SH-SY5Y (cell line): Measurements from ENCODE around the gene CLDN12.

Experiments used
- GATA2 ChIP-seq: IDR thresholded peaks from 2 replicates; pipeline ENCODE4 v1.6.1; 2011; ENCODE audit warnings: mild to moderate bottlenecking, low read depth, low read length
- GATA3 ChIP-seq: IDR thresholded peaks from 2 replicates; pipeline ENCODE4 v1.6.1; 2011; ENCODE audit warnings: low read depth, mild to moderate bottlenecking, low read length, moderate library complexity

The CLDN12 gene

DNA sequence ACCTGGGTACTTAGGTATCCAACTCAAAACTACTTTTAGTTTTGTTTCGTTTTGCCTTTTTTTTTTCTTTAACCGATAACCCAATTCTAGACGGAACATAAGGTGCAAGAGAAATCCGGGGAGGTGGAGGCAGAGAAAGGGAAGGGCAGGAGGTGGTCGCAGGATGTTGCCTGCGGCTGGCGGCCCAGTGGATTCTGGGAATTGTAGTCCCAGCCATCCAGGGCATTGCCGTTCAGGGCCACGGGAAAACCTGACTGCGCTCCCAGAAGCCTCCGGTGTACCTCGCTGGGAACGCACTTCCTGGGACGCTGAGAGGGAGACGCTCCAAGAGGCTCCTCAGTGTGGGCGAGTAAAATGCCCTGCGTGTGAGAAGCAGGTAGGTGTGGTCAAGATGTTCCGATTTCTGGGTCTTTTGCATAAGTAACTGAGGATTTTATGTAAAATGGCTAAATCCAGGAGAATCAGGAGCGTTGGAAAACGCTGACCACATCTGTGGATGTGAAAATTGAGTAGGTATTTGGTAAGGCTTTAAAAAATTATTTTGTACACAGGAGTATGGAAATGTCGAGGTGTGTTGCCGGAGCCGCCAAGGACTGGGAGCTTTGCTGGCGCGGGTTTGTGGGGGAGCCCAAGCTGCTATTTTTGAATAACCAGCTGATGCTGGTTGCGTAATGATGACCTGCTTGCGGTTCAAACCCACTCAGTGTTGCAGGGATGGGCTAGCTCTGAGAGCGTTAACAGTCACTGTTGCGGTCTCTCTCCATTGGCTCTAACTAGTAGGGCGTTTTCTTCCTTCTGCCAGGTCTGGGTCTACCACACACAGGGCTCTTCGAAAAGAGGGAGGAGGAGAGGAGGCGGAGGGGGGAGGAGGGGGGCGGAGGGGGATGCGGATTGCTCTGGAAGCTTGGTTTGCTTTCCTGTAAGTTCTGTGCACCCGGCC is at the start of gene CLDN12:
Gene CLDN12, plus strand, starts transcription at position 288 of the 940 bp plus-strand sequence. CDS start 9,216 bp downstream, outside the sequence.
- no peak for TF ChIP-seq GATA2
- TF ChIP-seq GATA3: no peak

GRCh38 chr7:90383422-90383821 is 19.8 kb upstream of the CLDN12 start:
- TF ChIP-seq GATA2 (no peak), GATA3 (no peak)

GRCh38 chr7:90383861-90384260 is 19.4 kb upstream of the CLDN12 start:
- TF ChIP-seq GATA2: no peak
- no peak for TF ChIP-seq GATA3

GRCh38 chr7:90384433-90384832 is 18.8 kb upstream of the CLDN12 start:
- no peak for TF ChIP-seq GATA2
- no peak for TF ChIP-seq GATA3

GRCh38 chr7:90387470-90388240 is 15.6 kb upstream of the CLDN12 start:
- TF ChIP-seq GATA3 (no peak), GATA2 (no peak)

GRCh38 chr7:90390926-90391325 is 12.3 kb upstream of the CLDN12 start:
- TF ChIP-seq GATA2: no peak
- no peak for TF ChIP-seq GATA3

DNA sequence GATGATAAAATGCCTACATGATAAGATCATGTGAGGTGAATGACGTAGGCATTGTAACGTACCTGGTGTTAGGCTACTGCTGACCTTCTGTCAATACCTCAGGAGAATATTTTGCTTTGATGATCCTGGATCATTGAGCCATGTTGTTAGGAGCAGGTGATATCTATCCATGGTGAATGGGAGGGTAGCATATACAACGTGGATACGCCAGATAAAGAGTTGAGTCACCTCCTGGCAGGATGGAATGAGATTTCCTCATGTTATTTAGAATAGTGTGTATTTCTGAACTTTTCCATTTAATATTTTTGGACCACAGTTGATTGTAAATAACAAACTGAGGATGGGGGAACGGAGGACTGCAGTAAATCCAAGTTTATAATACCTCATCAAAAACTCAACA is 11.8 kb upstream of the CLDN12 start:
- TF ChIP-seq GATA3 (no peak), GATA2 (no peak)

GRCh38 chr7:90396420-90396819 is 6.8 kb upstream of the CLDN12 start:
- TF ChIP-seq GATA2: peak; percentile 85
- peak; percentile 44 for TF ChIP-seq GATA3

DNA sequence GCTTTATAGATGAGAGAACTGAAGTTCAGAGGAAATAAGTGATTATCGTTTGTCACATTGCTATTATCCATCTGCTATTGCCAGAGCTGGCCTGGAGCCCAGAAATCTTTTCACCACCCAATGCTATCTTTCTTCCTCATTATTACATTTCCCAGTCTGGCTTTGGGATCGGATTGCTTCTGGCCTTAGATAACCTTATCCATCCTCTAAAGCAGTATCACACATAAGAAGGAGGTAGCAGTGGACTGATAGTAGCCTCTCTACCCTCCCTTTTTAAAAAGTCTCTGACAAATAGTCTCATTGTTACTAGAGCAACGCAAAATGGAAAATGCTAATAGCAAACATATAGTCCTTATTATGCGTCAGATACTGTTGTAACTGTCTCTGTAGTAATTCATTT is 1.3 kb upstream of the CLDN12 start:
- TF ChIP-seq GATA2 (peak; percentile 94), GATA3 (peak; percentile 76)

- TF ChIP-seq GATA2: peak; percentile 80
- peak; percentile 75 for TF ChIP-seq GATA3
Observed at GRCh38 chr7:90402785-90403173, 482 bp upstream of the CLDN12 start.

DNA sequence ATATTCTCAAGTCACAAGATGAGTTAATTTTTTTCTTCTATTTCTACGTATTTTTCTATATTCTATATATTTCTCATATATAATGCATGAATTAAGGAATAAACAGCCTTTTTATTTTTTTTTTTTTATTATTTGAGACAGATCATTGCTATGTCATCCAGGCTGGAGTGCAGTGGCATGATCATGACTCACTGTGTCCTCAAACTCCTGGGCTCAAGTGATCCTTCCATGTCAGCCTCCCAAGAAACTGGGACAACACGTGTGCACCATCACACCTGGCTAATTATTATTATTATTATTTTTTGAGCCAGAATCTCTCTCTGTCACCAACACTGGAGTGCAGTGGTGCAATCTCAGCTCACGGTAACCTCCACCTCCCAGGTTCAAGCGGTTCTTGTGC is 1.5 kb downstream of the CLDN12 start:
- TF ChIP-seq GATA3: no peak
- TF ChIP-seq GATA2: no peak

- TF ChIP-seq GATA2 (no peak), GATA3 (no peak)
Observed at GRCh38 chr7:90407484-90407821, 4.2 kb downstream of the CLDN12 start.

DNA sequence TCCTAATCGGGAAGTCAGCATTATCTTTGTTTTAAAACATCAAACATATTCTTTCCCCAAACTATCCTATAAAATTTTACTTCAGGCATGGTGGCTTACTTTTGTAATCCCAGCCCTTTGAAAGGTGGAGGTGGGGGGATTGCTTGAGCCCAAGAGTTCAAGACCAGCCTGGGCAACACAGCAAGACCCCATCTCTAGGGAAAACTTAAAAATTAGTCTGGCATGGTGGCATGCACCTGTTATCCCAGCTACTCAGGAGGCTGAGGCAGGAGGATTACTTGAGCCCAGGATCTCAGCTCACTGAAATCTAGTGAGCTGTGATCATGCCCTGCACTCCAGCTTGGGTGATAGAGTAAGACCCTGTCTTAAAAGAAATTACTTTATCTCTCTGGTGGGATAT is 4.9 kb downstream of the CLDN12 start:
- TF ChIP-seq GATA2 (no peak), GATA3 (no peak)

GRCh38 chr7:90409667-90410066 is 6.4 kb downstream of the CLDN12 start:
- no peak for TF ChIP-seq GATA2
- TF ChIP-seq GATA3: no peak

- no peak for TF ChIP-seq GATA2
- TF ChIP-seq GATA3: no peak
Observed at GRCh38 chr7:90411510-90411909, 8.2 kb downstream of the CLDN12 start.
